Esophagus squamous epithelium (tissue), 4 donors: ENCODE measurements around the gene COQ10B.

Source experiments
- CTCF ChIP-seq, 6 experiments: fragments of 450-650 bp in 4 of 6; fragments of 200-600 bp in 2 of 6; sonication (generic) in 2 of 6; IDR thresholded peaks; one replicate each; pipeline ENCODE4 v1.5.1; 2016 to 2019; ENCODE audit warnings: antibody characterized with exemption in 6 of 6, mild to moderate bottlenecking in 4 of 6, moderate library complexity in 4 of 6
- POLR2A ChIP-seq, 4 donors: fragments of 450-650 bp; IDR thresholded peaks; one replicate each; pipeline ENCODE4 v1.6.1; 2017; ENCODE audit warnings: antibody characterized with exemption in 4 of 4, mild to moderate bottlenecking in 4 of 4, moderate library complexity in 3 of 4

- TF ChIP-seq POLR2A (IDR thresholded peaks at IDR 0.05) (no peak), CTCF (IDR thresholded peaks at IDR 0.05) (no peak)
These were observed 2.9 kb upstream of the COQ10B start for GRCh38 chr2:197450465-197450864.
